CD4-positive, alpha-beta memory T cell (primary cell): Measurements from ENCODE around the gene FBXO7. TPM values are rescaled to one million over a fixed set of nuclear protein-coding genes. Genes with fewer than 3 reads are reported as not detected.

ENCODE experiments used
- CTCF ChIA-PET: fragments of 350-600 bp; sonication (Branson Sonifier 250); formaldehyde crosslinking; loops from one replicate; lab custom pipeline; 2021; ENCODE audit warnings: inconsistent platforms; ENCODE audit not compliant: partially characterized antibody; lab: Charles Lee
- POLR2A ChIA-PET: fragments of 350-600 bp; sonication (Branson Sonifier 250); formaldehyde crosslinking; loops from one replicate; lab custom pipeline; 2021; ENCODE audit not compliant: partially characterized antibody; lab: Charles Lee
- DNase-seq, 5 donors: peaks; one replicate each; pipeline versions ENCODE4 v3.0.0 to v3.0.0-alpha.2; 2020 to 2022; ENCODE audit warnings: mixed read lengths in 1 of 5
- H3K27ac ChIP-seq: one replicate; pipeline ENCODE4 v1.7.0; 2013; ENCODE audit warnings: low read depth, low read length
- H3K27me3 ChIP-seq: 2 replicates; pipeline ENCODE4 v1.7.0; 2013; ENCODE audit warnings: mild to moderate bottlenecking, low read length, moderate library complexity; ENCODE audit not compliant: insufficient read depth
- H3K36me3 ChIP-seq: 2 replicates; pipeline ENCODE4 v1.7.0; 2013; ENCODE audit warnings: mild to moderate bottlenecking, low read length, moderate library complexity; ENCODE audit not compliant: insufficient read depth
- H3K4me1 ChIP-seq: 2 replicates; pipeline ENCODE4 v1.7.0; 2013; ENCODE audit warnings: mild to moderate bottlenecking, low read length, moderate library complexity; ENCODE audit not compliant: insufficient read depth
- H3K4me3 ChIP-seq, 2 donors: one replicate each; pipeline ENCODE4 v1.7.0; 2013; ENCODE audit warnings: low read length in 2 of 2, mild to moderate bottlenecking in 1 of 2
- H3K9me3 ChIP-seq, 2 donors: one replicate each; pipeline ENCODE4 v1.7.0; 2013; ENCODE audit warnings: low read length in 2 of 2, control low read depth in 1 of 2; ENCODE audit not compliant: control insufficient read depth in 1 of 2
- H3K27ac Mint-ChIP-seq, 7 donors: one replicate each; pipeline ENCODE4 v1.8.0; 2020 to 2021; ENCODE audit warnings: mixed read lengths in 7 of 7, mild to moderate bottlenecking in 6 of 7, inconsistent platforms in 3 of 7, moderate library complexity in 3 of 7
- H3K27me3 Mint-ChIP-seq, 2 donors: one replicate each; pipeline ENCODE4 v1.8.0; 2020 to 2021; ENCODE audit warnings: mixed read lengths in 2 of 2
- H3K36me3 Mint-ChIP-seq, 2 donors: one replicate each; pipeline ENCODE4 v1.8.0; 2020 to 2021; ENCODE audit warnings: mixed read lengths in 2 of 2, inconsistent platforms in 1 of 2, mild to moderate bottlenecking in 1 of 2
- H3K4me1 Mint-ChIP-seq, 4 donors: one replicate each; pipeline ENCODE4 v1.8.0; 2020 to 2021; ENCODE audit warnings: mixed read lengths in 4 of 4, mild to moderate bottlenecking in 1 of 4
- H3K4me3 Mint-ChIP-seq, 8 donors: one replicate each; pipeline ENCODE4 v1.8.0; 2020 to 2021; ENCODE audit warnings: mixed read lengths in 8 of 8, mild to moderate bottlenecking in 7 of 8, moderate library complexity in 6 of 8, inconsistent platforms in 3 of 8
- H3K9me3 Mint-ChIP-seq, 8 donors: one replicate each; pipeline ENCODE4 v1.8.0; 2020 to 2021; ENCODE audit warnings: mixed read lengths in 8 of 8, mild to moderate bottlenecking in 5 of 8, inconsistent platforms in 3 of 8, moderate library complexity in 1 of 8
- intact Hi-C: fragments of 100-400 bp; cut with micrococcal nuclease; formaldehyde crosslinking; loops from one replicate; pipeline ENCODE4 v1.15.1; 2023
- polyA plus RNA-seq, 2 donors: library from polyadenylated mRNA; unstranded; fragments of 300-500 nt; fragmentation: Illumina TruSeq; gene quantifications; one replicate each; pipeline ENCODE4 v1.2.3, GENCODE V29; 2021
- total RNA-seq, 2 experiments: library from RNA; stranded (reverse); gene quantifications; one replicate each; pipeline ENCODE4 v1.2.3, GENCODE V29; 2021

FBXO7 gene
- total and polyA plus RNA-seq, 4 experiments from 2014 or later: 89.3 to 189 (median 120) TPM

DNA sequence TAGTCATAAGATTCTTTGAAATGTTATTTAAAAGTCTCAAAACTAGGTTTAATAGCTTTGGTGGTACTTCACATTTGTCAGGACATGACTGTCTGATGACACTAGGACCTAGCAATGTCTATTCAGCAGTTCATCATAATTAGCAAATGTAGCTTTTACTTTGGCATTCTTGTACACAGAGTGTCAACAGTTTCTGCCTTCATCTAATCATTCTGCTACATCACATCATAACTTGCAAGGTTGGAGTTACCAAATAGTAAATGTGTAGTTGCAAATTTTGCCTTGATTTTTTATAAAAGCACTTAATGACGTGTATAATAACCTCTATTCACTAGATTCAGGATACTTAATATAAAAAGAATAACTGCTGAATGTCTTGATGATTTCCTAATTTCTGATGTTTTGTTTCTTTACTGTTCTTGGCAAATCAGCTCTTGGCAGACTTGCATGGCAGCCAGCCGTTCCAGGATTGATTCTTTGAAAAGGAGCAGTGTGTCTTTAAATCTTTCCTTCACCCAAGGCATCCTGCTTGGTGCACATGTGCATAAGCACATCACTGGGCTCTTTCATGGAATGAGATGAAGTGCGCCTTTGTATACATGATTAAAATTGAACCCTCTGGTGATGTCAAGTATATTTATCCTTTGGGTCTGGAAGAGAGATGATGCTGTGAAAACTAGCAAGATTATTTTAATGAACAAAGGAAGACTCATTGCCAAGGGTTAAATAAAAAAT, 12.2 kb downstream of the FBXO7 start:
- ChIA-PET CTCF (interaction anchor here (1.3 kb wide), 1 partner anchor 12 kb away, joined by 5 read pairs; the partner anchor contains the start of gene FBXO7), POLR2A (interaction anchor here (2.3 kb wide), 1 partner anchor 12 kb away, joined by 13 read pairs; the partner anchor contains the start of gene FBXO7)
- no peaks in the 10 kb centered on the region for H3K27me3 ChIP-seq
- intact Hi-C loops: no loop called here
- Mint-ChIP-seq H3K36me3 (peaks cover 41 to 63% of the 10 kb centered on the region in 2 donors), H3K4me3 (no peak overlapping the region), H3K4me1 (peaks cover 4 to 11% (median 7%) of the 10 kb centered on the region in 4 donors), H3K9me3 (no peaks in the 10 kb centered on the region), H3K27me3 (no peaks in the 10 kb centered on the region), H3K27ac (no peak overlapping the region)
- H3K4me3 ChIP-seq: no peak overlapping the region
- no peak for DNase-seq
- H3K27ac ChIP-seq: no peak overlapping the region
- peaks cover 75% of the 10 kb centered on the region for H3K36me3 ChIP-seq
- no peaks in the 10 kb centered on the region for H3K9me3 ChIP-seq
- peaks cover 16% of the 10 kb centered on the region for H3K4me1 ChIP-seq

DNA sequence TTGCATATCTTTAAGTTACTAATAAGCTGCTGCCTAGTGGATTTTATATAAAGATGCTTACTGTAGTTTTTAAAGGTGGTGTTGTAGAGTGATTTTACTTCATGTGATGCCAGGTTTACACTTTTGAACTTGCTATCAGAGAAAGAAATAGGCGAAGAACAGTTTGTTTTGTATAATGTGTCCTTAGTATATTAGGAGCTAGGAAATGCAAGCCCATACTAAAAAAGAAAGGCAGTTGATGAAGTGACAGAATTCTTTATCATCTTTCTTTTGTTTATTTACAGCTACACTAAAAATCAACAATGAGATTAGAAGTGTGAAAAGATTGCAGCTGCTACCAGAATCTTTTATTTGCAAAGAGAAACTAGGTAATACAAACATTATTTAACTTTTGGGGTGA, 12.8 kb downstream of the FBXO7 start:
- Histone ChIP-seq H3K9me3 (no peaks in the 10 kb centered on the region), H3K27ac (no peak overlapping the region), H3K36me3 (peaks cover 80% of the 10 kb centered on the region), H3K4me3 (no peak overlapping the region), H3K27me3 (no peaks in the 10 kb centered on the region), H3K4me1 (peaks cover 9% of the 10 kb centered on the region)
- H3K36me3 Mint-ChIP-seq: peaks cover 41 to 70% of the 10 kb centered on the region in 2 donors
- ChIA-PET POLR2A (no interaction called here), CTCF (interaction anchor here (1.3 kb wide), 1 partner anchor 12 kb away, joined by 5 read pairs; the partner anchor contains the start of gene FBXO7)
- H3K9me3 Mint-ChIP-seq: no peaks in the 10 kb centered on the region
- intact Hi-C loops: no loop called here
- H3K27me3 Mint-ChIP-seq: no peaks in the 10 kb centered on the region
- H3K4me1 Mint-ChIP-seq: peaks cover 4 to 9% (median 6%) of the 10 kb centered on the region in 4 donors
- no peak overlapping the region for H3K4me3 Mint-ChIP-seq
- no peak overlapping the region for H3K27ac Mint-ChIP-seq
- no peak for DNase-seq

DNA sequence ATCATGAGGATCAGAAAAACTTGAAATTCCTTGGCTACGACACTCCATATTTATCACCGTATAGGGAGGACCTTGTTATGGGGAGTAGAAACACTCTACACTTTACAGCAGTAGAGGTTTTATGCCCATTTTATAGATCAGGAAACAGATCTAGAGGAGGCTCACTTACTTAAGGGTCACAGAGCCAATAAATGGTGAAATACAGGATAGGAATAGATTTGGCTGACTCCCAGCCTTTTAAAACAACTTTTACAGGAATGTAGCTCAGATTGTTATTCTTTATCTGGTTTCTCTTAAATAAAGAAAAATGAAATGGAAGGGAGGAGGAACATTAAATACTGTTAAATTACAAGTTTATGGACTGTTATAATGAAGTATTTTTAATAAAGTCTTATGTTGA, 14.8 kb downstream of the FBXO7 start:
- Mint-ChIP-seq H3K27me3 (no peaks in the 10 kb centered on the region), H3K4me3 (no peak overlapping the region), H3K4me1 (peaks cover 4 to 9% (median 6%) of the 10 kb centered on the region in 4 donors), H3K9me3 (no peaks in the 10 kb centered on the region), H3K36me3 (peaks cover 56 to 86% of the 10 kb centered on the region in 2 donors), H3K27ac (peak overlapping the region in 1 of 7 donors; percentile 16)
- ChIA-PET CTCF (no interaction called here), POLR2A (no interaction called here)
- Histone ChIP-seq H3K4me3 (no peak overlapping the region), H3K4me1 (no peaks in the 10 kb centered on the region), H3K9me3 (no peaks in the 10 kb centered on the region), H3K36me3 (peaks cover 81% of the 10 kb centered on the region), H3K27me3 (no peaks in the 10 kb centered on the region), H3K27ac (no peak overlapping the region)
- intact Hi-C loops: no loop called here
- DNase-seq: no peak

DNA sequence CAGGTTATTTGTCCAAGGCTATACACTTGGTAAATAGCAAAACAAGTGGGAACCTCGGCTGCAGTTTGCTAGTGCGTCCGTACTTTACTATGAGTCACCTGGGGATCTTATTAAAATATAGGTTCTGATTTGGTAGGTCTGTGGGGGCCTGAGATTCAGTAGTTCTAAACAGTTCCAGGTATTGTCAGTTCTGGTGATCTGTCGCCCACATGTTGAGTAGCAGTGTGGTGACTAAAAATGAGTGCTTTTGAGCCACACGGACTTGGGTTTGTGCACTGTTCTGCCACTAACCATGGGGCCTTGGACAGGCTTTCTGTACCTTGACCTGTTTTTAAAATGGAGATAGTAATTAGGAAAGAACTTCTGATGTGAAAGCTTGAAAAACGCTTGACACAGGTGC, 15.7 kb downstream of the FBXO7 start:
- DNase-seq: no peak
- peaks cover 4 to 11% (median 7%) of the 10 kb centered on the region in 4 donors for H3K4me1 Mint-ChIP-seq
- Histone ChIP-seq H3K36me3 (peaks cover 75% of the 10 kb centered on the region), H3K4me3 (no peak overlapping the region), H3K4me1 (no peaks in the 10 kb centered on the region), H3K27me3 (no peaks in the 10 kb centered on the region), H3K27ac (no peak overlapping the region), H3K9me3 (no peaks in the 10 kb centered on the region)
- no peaks in the 10 kb centered on the region for H3K27me3 Mint-ChIP-seq
- H3K27ac Mint-ChIP-seq: no peak overlapping the region
- no peak overlapping the region for H3K4me3 Mint-ChIP-seq
- ChIA-PET POLR2A (interaction anchor here (1.2 kb wide), 1 partner anchor 13 kb away, joined by 3 read pairs; no protein-coding TSS in a partner anchor), CTCF (no interaction called here)
- intact Hi-C loops: no loop called here
- H3K9me3 Mint-ChIP-seq: no peaks in the 10 kb centered on the region
- H3K36me3 Mint-ChIP-seq: peaks cover 64 to 90% of the 10 kb centered on the region in 2 donors

DNA sequence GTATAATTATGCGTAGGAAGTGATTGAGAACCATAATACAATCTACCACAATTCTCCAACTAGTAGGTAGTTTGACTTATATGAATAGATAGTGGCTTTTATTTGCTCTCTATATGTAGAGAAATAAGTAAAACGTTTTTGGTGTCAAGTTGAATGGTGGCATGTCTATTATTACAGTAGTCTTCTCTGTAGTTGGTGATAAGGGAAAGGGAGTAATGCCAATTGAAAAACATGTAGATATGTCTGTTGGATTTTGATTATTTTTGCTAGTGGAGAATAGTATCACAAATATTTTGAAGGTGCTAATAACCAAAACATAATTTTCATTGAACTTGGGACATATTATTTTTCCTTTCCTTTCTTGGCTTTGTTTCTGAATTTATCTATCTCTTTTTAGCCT, 17.5 kb downstream of the FBXO7 start:
- DNase-seq: no peak
- Mint-ChIP-seq H3K27me3 (no peaks in the 10 kb centered on the region), H3K36me3 (peaks cover 61 to 87% of the 10 kb centered on the region in 2 donors), H3K4me3 (no peak overlapping the region), H3K9me3 (no peaks in the 10 kb centered on the region), H3K27ac (peak overlapping the region in 1 of 7 donors; percentile 16), H3K4me1 (peaks cover 0 to 8% (median 4%) of the 10 kb centered on the region in 4 donors)
- Histone ChIP-seq H3K4me3 (no peak overlapping the region), H3K27me3 (no peaks in the 10 kb centered on the region), H3K36me3 (peaks cover 57% of the 10 kb centered on the region), H3K9me3 (no peaks in the 10 kb centered on the region), H3K4me1 (no peaks in the 10 kb centered on the region), H3K27ac (no peak overlapping the region)
- POLR2A ChIA-PET: no interaction called here
- CTCF ChIA-PET: no interaction called here
- intact Hi-C loops: no loop called here

DNA sequence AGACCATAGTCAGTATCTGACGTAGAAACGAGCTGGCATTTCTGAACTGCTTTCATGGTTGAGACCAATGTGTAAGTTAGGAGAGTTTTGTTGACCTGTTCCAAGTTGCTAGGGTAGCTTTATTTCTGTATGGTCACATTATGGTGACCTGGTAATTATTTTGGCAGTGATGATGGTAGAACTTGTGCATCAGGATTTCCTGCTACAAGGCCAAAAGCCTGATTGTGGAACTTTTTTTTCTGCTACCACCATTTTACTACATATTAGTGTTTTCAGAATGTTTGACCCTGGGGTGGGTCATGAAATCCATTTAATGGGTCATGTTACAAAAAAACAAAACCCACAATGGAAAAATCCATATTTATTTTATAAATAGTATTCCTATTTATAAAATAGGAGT, 18.9 kb downstream of the FBXO7 start:
- Mint-ChIP-seq H3K27me3 (no peaks in the 10 kb centered on the region), H3K9me3 (peaks cover 0 to 2% (median 0%) of the 10 kb centered on the region in 8 donors), H3K27ac (no peak overlapping the region), H3K4me3 (no peak overlapping the region), H3K4me1 (peaks cover 0 to 4% (median 2%) of the 10 kb centered on the region in 4 donors), H3K36me3 (peaks cover 64 to 87% of the 10 kb centered on the region in 2 donors)
- H3K4me3 ChIP-seq: no peak overlapping the region
- POLR2A ChIA-PET: interaction anchor here (2.3 kb wide), 1 partner anchor 19 kb away, joined by 9 read pairs; the partner anchor contains the start of gene FBXO7
- H3K4me1 ChIP-seq: no peaks in the 10 kb centered on the region
- H3K36me3 ChIP-seq: peaks cover 63% of the 10 kb centered on the region
- H3K27ac ChIP-seq: no peak overlapping the region
- intact Hi-C loops: no loop called here
- no peaks in the 10 kb centered on the region for H3K9me3 ChIP-seq
- DNase-seq: no peak
- no peaks in the 10 kb centered on the region for H3K27me3 ChIP-seq
- CTCF ChIA-PET: interaction anchor here (1.2 kb wide), 1 partner anchor 102 kb away, joined by 3 read pairs; no protein-coding TSS in a partner anchor

DNA sequence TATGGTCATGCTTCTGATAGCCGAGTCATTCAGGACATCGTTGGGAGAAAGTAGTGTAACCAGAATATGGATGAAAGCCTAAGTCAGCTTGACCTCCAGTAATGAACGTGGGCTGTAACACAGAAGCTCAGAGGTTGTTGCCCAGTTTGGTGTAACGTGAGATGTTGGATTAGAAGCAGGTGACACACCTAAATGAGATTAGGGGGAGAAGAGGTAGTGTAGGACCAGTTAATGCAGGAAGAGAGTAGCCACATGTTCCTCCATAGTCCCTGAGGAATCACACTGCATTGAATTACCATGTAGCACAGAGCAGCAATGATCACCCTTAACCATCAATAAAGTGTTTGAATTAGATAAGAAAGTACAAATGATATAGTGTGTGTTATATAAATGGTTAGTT, 20.4 kb downstream of the FBXO7 start:
- H3K36me3 ChIP-seq: peaks cover 50% of the 10 kb centered on the region
- H3K4me1 ChIP-seq: no peaks in the 10 kb centered on the region
- no peaks in the 10 kb centered on the region for H3K9me3 ChIP-seq
- H3K4me3 ChIP-seq: no peak overlapping the region
- intact Hi-C loops: no loop called here
- Mint-ChIP-seq H3K9me3 (peaks cover 0 to 2% (median 0%) of the 10 kb centered on the region in 8 donors), H3K27me3 (no peaks in the 10 kb centered on the region), H3K36me3 (peaks cover 65 to 90% of the 10 kb centered on the region in 2 donors), H3K4me3 (no peak overlapping the region), H3K27ac (peak overlapping the region in 3 of 7 donors; percentile 8 to 89 (median 14)), H3K4me1 (peaks cover 0 to 3% (median 1%) of the 10 kb centered on the region in 4 donors)
- DNase-seq: no peak
- no peak overlapping the region for H3K27ac ChIP-seq
- H3K27me3 ChIP-seq: no peaks in the 10 kb centered on the region
- POLR2A ChIA-PET: interaction anchor here (2.3 kb wide), 1 partner anchor 20 kb away, joined by 9 read pairs; the partner anchor contains the start of gene FBXO7
- CTCF ChIA-PET: no interaction called here
